Lower leg skin (tissue), 4 donors: ENCODE results near the gene GPR87. TPM values are rescaled to one million over a fixed set of nuclear protein-coding genes. Genes with fewer than 3 reads are reported as not detected.

Experiments
- DNase-seq, 2 donors: peaks; one replicate each; pipeline ENCODE4 v3.0.0-alpha.2; 2019; ENCODE audit warnings: low spot score in 2 of 2
- H3K4me3 ChIP-seq: fragments of 200-600 bp; sonication (generic); 2 replicates; pipeline ENCODE4 v1.5.1; 2017; ENCODE audit warnings: mild to moderate bottlenecking, low read depth; ENCODE audit not compliant: poor library complexity, severe bottlenecking
- POLR2A ChIP-seq, 2 donors: fragments of 450-650 bp; IDR thresholded peaks; one replicate each; pipeline ENCODE4 v1.6.1; 2016 to 2017; ENCODE audit warnings: antibody characterized with exemption in 2 of 2, mild to moderate bottlenecking in 1 of 2, moderate library complexity in 1 of 2
- WGBS, 2 donors: methylation state at CpG; one replicate each; pipeline ENCODE4 v1.1.5; 2018; 5-methylcytosine and 5-hydroxymethylcytosine counted together
- intact Hi-C: fragments of 100-400 bp; cut with DNase I; formaldehyde crosslinking; loops from one replicate; pipeline ENCODE4 v1.15.0; 2023; ENCODE audit warnings: low total_unique reads
- total RNA-seq, 4 donors: library from RNA; depleted of rRNA; stranded (reverse); fragments of >200 nt; gene quantifications; one replicate each; pipeline ENCODE4 v1.1.0, GENCODE V29; 2016
- TF ChIP-seq, protein P1 (sequence below), 3 donors: fragments of 450-650 bp; IDR thresholded peaks; one replicate each; pipeline ENCODE4 v1.5.1; 2016; ENCODE audit warnings: antibody characterized with exemption in 3 of 3, mild to moderate bottlenecking in 3 of 3, moderate library complexity in 2 of 3

GPR87 gene
- total RNA-seq, 4 donors from 2014 or later: 24.2 to 68.5 (median 55.4) TPM

- H3K4me3 ChIP-seq: no peak overlapping the region
- WGBS, 2 donors: 33 to 50% methylated on average over 2 of the region's 2 CpGs
- no peak for TF ChIP-seq POLR2A (IDR thresholded peaks at IDR 0.05)
- TF ChIP-seq, protein P1, sequence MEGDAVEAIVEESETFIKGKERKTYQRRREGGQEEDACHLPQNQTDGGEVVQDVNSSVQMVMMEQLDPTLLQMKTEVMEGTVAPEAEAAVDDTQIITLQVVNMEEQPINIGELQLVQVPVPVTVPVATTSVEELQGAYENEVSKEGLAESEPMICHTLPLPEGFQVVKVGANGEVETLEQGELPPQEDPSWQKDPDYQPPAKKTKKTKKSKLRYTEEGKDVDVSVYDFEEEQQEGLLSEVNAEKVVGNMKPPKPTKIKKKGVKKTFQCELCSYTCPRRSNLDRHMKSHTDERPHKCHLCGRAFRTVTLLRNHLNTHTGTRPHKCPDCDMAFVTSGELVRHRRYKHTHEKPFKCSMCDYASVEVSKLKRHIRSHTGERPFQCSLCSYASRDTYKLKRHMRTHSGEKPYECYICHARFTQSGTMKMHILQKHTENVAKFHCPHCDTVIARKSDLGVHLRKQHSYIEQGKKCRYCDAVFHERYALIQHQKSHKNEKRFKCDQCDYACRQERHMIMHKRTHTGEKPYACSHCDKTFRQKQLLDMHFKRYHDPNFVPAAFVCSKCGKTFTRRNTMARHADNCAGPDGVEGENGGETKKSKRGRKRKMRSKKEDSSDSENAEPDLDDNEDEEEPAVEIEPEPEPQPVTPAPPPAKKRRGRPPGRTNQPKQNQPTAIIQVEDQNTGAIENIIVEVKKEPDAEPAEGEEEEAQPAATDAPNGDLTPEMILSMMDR (IDR thresholded peaks at IDR 0.05): no peak
- intact Hi-C loops: no loop called here
- no peak for DNase-seq
These were observed 774 bp downstream of the GPR87 start for GRCh38 chr3:151315846-151316245.

DNA sequence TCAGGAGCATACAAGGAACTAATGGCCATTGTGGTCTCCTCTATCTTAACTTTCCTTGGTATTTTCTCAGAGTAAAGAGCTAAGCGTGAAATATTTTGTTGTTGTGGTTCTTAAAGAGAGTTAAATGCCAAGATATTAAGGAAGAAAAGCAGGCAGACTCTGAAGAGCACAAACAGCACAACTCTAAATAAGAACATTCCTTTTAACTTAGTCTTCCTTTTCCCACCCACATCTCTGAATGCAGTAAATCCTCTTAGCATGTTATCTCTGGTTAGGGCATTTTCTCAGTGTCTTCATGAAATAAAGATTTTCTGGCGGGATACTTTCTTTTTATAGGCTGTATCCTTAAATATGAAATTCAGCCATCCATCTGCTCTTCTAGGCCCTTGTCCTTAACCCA, 1.5 kb downstream of the GPR87 start:
- 53 to 56% methylated on average over 2 of the region's 2 CpGs for WGBS, 2 donors
- no peak overlapping the region for H3K4me3 ChIP-seq
- intact Hi-C loops: no loop called here
- TF ChIP-seq, protein P1 (IDR thresholded peaks at IDR 0.05): no peak
- TF ChIP-seq POLR2A (IDR thresholded peaks at IDR 0.05): no peak
- no peak for DNase-seq

- no peak overlapping the region for H3K4me3 ChIP-seq
- 90 to 96% methylated on average over 5 of the region's 5 CpGs for WGBS, 2 donors
- intact Hi-C loops: no loop called here
- no peak for TF ChIP-seq POLR2A (IDR thresholded peaks at IDR 0.05)
- TF ChIP-seq, protein P1 (IDR thresholded peaks at IDR 0.05): no peak
- DNase-seq: no peak
These were observed 2.0 kb downstream of the GPR87 start for GRCh38 chr3:151314593-151314992.

- no peak for TF ChIP-seq POLR2A (IDR thresholded peaks at IDR 0.05)
- TF ChIP-seq, protein P1 (IDR thresholded peaks at IDR 0.05): no peak
- no peak for DNase-seq
- 89 to 91% methylated on average over 2 of the region's 2 CpGs for WGBS, 2 donors
- intact Hi-C loops: no loop called here
- H3K4me3 ChIP-seq: no peak overlapping the region
These were observed 2.5 kb downstream of the GPR87 start for GRCh38 chr3:151314137-151314536.

GRCh38 chr3:151312972-151313371, 3.6 kb downstream of the GPR87 start:
- H3K4me3 ChIP-seq: no peak overlapping the region
- no peak for DNase-seq
- no peak for TF ChIP-seq POLR2A (IDR thresholded peaks at IDR 0.05)
- TF ChIP-seq, protein P1 (IDR thresholded peaks at IDR 0.05): no peak
- intact Hi-C loops: no loop called here
- 72 to 84% methylated on average over 3 of the region's 3 CpGs for WGBS, 2 donors

DNA sequence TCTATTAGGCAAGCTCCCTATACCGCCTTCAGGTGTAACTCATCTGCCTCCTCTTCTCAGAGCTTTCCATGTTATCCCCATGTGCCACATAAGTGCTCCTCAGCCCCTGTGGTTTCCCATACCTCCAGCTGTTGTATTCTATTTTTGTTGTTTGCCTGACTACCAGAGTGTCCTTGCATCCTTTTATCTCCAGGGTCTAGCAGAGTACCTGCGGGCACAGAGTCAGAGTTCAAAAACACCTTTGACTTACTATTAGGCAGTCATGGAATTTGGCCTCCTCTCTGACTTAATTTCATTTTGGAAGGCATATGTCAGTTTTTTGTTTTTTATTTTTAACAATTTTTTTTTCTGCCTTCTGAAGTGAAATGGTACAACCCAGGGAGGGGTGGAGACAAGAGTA, 7.1 kb downstream of the GPR87 start:
- no peak overlapping the region for H3K4me3 ChIP-seq
- TF ChIP-seq POLR2A (IDR thresholded peaks at IDR 0.05): no peak
- TF ChIP-seq, protein P1 (IDR thresholded peaks at IDR 0.05): no peak
- no peak for DNase-seq
- intact Hi-C loops: no loop called here
- WGBS, 2 donors: 87 to 93% methylated on average over 2 of the region's 2 CpGs
